ENCODE data around the gene ZNF892.
A peak's percentile ranks its signal among the peaks of the same experiment; 100 is the strongest.

Gene ZNF892

GRCh38 chr2:95207111-95207961, at the start of gene ZNF892:
TSS of gene ZNF892 (plus strand) at chr2:95207521. CDS start at chr2:95207816, 295 bp downstream.
- DNase-seq: peak; percentile 93

- DNase-seq: no peak
These were observed 48.9 kb upstream of the ZNF892 start for GRCh38 chr2:95158441-95158840.

- DNase-seq: no peak
These were observed 48.3 kb upstream of the ZNF892 start for GRCh38 chr2:95158891-95159619.

- peak; percentile 92 for DNase-seq
These were observed 47.5 kb upstream of the ZNF892 start, which contains the start of gene ZNF514 for GRCh38 chr2:95159690-95160449. TSS of gene ZNF514 (minus strand) at chr2:95159848. CDS start at chr2:95153253, 6,595 bp downstream.

- no peak for DNase-seq
These were observed 42.3 kb upstream of the ZNF892 start for GRCh38 chr2:95165030-95165370.

GRCh38 chr2:95165371-95166064, 41.8 kb upstream of the ZNF892 start, which contains the start of gene ZNF2:
TSS of gene ZNF2 (plus strand) at chr2:95165809. CDS start at chr2:95176227, 10,418 bp downstream.
- DNase-seq: peak; percentile 99

GRCh38 chr2:95166065-95166763, 41.1 kb upstream of the ZNF892 start:
- no peak for DNase-seq

- DNase-seq: no peak
These were observed 35.4 kb upstream of the ZNF892 start for GRCh38 chr2:95171902-95172301.

- no peak for DNase-seq
These were observed 33.2 kb upstream of the ZNF892 start for GRCh38 chr2:95174031-95174542.

GRCh38 chr2:95179451-95179850, 27.9 kb upstream of the ZNF892 start:
- DNase-seq: no peak

GRCh38 chr2:95181774-95182173, 25.5 kb upstream of the ZNF892 start:
- no peak for DNase-seq

GRCh38 chr2:95185197-95185596, 22.1 kb upstream of the ZNF892 start:
- DNase-seq: no peak

- no peak for DNase-seq
These were observed 21.3 kb upstream of the ZNF892 start for GRCh38 chr2:95185973-95186372.

- peak; percentile 82 for DNase-seq
These were observed 14.4 kb upstream of the ZNF892 start for GRCh38 chr2:95192956-95193355.

GRCh38 chr2:95203911-95204310, 3.4 kb upstream of the ZNF892 start:
- no peak for DNase-seq

GRCh38 chr2:95204396-95204795, 2.9 kb upstream of the ZNF892 start:
- DNase-seq: no peak

GRCh38 chr2:95206096-95206495, 1.2 kb upstream of the ZNF892 start:
- no peak for DNase-seq

- DNase-seq: no peak
These were observed 785 bp downstream of the ZNF892 start for GRCh38 chr2:95208106-95208505.

GRCh38 chr2:95215018-95215612, 7.8 kb downstream of the ZNF892 start:
- no peak for DNase-seq

- DNase-seq: no peak
These were observed 13.1 kb downstream of the ZNF892 start for GRCh38 chr2:95220449-95220848.

- DNase-seq: no peak
These were observed 18.3 kb downstream of the ZNF892 start for GRCh38 chr2:95225658-95226057.

All from activated effector memory CD4-positive, alpha-beta T cell treated with anti-CD3 and anti-CD28 coated beads, Interleukin-2, amount 50 U/mL, for 16 hours (primary cell).